Subcutaneous adipose tissue (tissue), 4 donors: Measurements from ENCODE around the gene EPHX1. TPM values are rescaled to one million over a fixed set of nuclear protein-coding genes. Genes with fewer than 3 reads are reported as not detected.

Source experiments
- total RNA-seq, 4 donors: library from RNA; depleted of rRNA; stranded (reverse); fragments of >200 nt; gene quantifications; one replicate each; pipeline ENCODE4 v1.1.0, GENCODE V29; 2016
- TF ChIP-seq, protein P1 (sequence below): fragments of 450-650 bp; IDR thresholded peaks from one replicate; pipeline ENCODE4 v1.5.1; 2016; ENCODE audit warnings: low read depth, mild to moderate bottlenecking, control low read depth, antibody characterized with exemption, moderate library complexity

Gene EPHX1
- total RNA-seq, 4 donors from 2014 or later, result 126 to 193 (median 153) TPM

DNA sequence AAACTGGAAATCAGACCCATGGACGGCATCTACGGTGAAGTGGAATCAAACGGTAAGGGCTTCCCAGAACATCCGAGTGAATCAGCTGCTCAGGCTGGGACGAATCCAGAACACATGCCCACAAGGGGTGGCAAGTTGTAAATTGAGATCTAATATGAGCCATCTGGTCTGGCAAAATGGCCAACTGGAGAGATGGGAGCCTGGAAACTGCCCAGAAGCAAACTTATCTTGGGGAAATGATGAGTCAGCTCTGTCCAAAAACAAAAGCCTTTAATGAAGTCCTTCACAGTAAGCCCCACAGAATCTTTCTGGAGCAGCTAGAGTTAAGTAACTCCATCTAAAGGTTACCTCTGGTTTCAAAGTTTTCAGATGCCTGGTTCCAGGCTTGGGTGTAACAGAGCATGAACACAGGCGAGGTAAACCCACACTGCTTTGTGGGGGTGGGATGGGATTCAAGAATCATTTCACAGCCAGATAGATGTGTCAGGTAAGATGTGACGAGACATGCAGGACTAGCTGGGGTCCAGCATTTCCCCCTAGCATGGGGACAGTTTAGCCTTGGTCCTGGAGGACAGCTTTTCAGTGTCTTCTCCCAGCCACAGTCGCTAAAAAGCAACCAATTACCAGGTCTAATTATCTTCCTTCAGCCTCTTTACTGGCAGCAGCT is 42.8 kb upstream of the EPHX1 start:
- TF ChIP-seq, protein P1, sequence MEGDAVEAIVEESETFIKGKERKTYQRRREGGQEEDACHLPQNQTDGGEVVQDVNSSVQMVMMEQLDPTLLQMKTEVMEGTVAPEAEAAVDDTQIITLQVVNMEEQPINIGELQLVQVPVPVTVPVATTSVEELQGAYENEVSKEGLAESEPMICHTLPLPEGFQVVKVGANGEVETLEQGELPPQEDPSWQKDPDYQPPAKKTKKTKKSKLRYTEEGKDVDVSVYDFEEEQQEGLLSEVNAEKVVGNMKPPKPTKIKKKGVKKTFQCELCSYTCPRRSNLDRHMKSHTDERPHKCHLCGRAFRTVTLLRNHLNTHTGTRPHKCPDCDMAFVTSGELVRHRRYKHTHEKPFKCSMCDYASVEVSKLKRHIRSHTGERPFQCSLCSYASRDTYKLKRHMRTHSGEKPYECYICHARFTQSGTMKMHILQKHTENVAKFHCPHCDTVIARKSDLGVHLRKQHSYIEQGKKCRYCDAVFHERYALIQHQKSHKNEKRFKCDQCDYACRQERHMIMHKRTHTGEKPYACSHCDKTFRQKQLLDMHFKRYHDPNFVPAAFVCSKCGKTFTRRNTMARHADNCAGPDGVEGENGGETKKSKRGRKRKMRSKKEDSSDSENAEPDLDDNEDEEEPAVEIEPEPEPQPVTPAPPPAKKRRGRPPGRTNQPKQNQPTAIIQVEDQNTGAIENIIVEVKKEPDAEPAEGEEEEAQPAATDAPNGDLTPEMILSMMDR, result no peak

DNA sequence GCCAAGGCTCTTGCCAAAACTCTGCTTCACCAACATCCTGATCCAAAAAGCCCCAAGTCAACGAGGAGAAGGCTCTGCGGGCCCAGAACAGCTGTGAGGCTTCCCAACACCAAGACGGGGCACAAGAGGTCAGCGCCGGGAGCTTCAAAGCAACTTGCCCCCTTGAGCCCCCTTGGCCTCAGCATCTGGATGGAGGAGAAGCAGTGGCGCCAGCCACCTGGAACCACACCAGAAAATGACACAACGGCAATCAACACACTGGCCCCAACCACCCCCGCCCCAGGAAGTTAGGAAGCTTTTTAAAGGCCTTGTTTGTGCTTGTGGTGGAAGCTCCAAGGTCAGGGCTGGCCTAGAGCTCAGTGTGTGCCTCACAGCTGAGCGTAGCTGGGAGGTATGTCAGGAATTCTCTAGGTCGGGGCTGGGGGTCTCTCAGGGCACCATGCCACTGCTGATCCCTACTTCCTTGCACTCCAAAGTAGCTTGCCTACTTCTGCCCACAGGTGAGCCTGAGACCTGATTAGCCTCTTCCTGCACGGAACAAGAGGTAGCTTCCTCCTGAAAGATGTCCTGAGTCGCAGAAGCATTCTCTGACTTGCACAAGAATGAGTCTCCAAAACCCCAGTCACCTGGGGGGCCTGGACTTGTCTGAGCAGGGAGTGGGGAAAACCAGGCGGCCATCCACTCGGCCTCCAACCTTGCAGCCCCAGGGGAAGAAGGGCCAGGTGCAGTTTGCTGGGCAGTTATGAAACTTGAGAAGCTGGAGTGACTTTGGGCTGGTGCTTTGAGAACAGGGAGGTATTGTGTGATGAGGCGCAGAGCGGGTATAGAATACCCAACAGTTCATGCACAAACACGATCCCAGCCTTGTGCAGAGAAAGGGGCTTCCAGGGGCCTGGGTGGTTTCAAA is 42.0 kb upstream of the EPHX1 start:
- TF ChIP-seq, protein P1, result no peak

DNA sequence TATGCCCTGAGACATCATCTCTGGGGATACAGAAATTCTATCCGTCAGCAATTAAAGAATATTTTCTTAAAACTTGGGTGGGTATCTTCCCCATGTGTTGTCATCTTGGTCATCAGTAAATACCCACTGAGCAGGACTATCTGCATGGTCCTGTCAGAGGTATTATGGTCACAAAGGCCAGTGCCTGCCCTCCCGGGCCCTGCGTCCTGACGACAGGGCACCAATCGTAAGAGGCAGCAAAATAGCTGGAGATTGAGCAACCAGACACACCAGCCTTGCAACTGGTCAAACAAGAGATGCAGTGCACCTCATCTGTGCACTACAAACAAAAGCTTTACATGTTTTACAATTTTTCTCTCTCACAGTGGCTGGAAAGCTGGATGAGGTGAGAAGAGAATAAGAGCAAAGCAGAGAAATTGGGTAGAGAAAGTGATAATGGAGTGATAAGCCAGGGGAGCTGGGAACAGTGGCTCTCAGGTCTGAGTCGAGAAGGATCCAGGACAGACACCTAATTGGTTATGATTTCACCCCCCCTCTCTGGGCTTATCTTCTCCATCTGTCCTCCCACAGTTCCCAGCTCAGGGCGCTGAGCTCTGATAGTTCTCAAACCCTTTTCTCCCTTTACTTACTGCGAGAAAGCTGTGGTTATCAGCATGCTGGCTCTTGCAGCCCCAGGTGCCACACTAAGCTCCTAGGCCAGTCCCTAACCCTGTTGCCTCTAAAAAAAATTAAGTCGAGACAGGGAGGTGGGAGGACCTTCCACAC is 41.1 kb upstream of the EPHX1 start:
- TF ChIP-seq, protein P1, result no peak

- TF ChIP-seq, protein P1, result no peak
These were observed 40.2 kb upstream of the EPHX1 start for GRCh38 chr1:225769687-225770086.

- TF ChIP-seq, protein P1, result no peak
These were observed 39.2 kb upstream of the EPHX1 start for GRCh38 chr1:225770561-225771248.

DNA sequence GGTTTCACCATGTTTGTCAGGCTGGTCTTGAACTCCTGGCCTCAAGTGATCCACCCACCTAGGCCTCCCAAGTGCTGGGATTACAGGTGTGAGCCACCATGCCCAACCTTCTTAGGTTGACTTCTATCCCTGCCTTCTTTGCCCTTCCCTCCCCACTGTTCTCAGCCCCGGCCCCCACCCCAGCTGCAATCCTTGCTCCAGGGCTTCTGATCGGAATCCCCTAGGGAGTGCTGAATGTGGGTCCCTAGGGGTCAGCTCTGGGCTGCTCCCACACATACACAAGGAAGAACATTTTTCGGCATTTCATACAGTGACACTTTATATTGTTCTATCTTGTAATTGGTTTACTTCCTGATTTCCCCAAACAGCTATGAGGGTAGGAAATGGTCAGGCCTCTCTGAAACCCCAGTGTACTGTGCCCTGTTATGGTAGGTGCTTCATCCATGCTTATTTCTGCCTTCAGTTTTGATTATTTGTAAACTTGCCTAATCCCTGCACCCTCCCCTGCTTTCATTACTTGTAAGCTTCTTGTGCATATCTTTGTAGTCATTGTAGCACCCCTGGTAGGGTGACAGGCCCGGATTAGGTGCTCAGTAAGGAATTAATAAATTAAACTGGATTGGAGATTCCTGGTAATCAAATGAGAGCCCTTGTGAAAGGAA is 38.1 kb upstream of the EPHX1 start:
- TF ChIP-seq, protein P1, result no peak
